ENCODE data around the gene PLPP3.
A peak's percentile ranks its signal among the peaks of the same experiment; 100 is the strongest.

PLPP3 gene

DNA sequence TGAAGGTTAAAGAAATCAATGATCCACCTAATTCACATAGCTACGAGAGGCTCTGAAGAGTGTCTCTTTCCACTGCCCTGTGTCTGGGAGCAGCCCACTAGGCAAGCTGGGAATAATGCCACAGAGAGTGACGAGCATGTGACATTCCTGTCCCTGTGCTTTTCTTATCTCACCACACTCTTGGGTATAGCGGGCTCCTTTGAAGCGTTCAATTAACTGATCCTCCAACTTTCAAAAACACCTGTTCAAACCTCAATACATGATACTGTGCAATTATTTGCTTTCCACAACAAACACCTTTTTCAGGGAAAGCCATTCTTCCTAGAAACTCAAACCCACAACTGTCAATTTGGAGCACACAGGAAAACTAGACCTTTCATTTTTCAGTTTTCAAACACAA is 43.4 kb downstream of the PLPP3 start:
- in situ Hi-C loops (cut with HindIII; ENCODE audit: low sequenced_read_pairs): no loop called here
- TF ChIP-seq, protein P1, sequence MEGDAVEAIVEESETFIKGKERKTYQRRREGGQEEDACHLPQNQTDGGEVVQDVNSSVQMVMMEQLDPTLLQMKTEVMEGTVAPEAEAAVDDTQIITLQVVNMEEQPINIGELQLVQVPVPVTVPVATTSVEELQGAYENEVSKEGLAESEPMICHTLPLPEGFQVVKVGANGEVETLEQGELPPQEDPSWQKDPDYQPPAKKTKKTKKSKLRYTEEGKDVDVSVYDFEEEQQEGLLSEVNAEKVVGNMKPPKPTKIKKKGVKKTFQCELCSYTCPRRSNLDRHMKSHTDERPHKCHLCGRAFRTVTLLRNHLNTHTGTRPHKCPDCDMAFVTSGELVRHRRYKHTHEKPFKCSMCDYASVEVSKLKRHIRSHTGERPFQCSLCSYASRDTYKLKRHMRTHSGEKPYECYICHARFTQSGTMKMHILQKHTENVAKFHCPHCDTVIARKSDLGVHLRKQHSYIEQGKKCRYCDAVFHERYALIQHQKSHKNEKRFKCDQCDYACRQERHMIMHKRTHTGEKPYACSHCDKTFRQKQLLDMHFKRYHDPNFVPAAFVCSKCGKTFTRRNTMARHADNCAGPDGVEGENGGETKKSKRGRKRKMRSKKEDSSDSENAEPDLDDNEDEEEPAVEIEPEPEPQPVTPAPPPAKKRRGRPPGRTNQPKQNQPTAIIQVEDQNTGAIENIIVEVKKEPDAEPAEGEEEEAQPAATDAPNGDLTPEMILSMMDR (IDR thresholded peaks at IDR 0.05; ENCODE audit: low read depth, low read length): no peak
- no peak overlapping the region for H3K4me3 ChIP-seq (ENCODE audit: low read depth, low read length)
- no peak for DNase-seq (ENCODE audit: low read depth, low spot score)

- TF ChIP-seq, protein P1 (IDR thresholded peaks at IDR 0.05; ENCODE audit: low read depth, low read length): no peak
- no peak for DNase-seq (ENCODE audit: low read depth, low spot score)
- in situ Hi-C loops (cut with HindIII; ENCODE audit: low sequenced_read_pairs): no loop called here
These were observed 44.0 kb downstream of the PLPP3 start for GRCh38 chr1:56535362-56535761.

DNA sequence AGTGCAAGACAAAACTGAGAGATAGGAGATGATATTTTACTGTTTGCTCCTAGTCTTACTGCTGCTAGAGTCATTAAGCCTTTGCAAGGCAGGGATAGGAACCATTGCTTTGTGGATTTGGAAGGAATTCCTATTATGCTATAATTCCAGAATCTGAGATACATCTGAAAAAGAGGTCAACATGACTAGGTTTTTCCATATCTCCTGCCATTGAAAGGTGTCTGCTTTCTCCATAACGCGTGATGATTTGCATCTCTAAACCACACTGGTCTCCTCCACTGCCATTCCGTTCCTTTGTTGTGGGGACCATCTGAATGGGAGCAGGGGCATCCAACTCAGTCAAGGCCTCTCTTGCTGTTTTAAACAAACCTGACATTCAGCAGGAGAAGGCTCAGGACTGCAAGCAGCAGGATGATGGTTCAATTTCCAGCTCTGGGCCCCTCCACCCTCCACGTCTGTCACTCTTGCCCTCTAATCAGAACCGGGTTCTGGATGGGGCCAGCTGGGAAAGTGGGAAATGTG is 45.2 kb downstream of the PLPP3 start:
- in situ Hi-C loops (cut with HindIII; ENCODE audit: low sequenced_read_pairs): no loop called here
- TF ChIP-seq, protein P1 (IDR thresholded peaks at IDR 0.05; ENCODE audit: low read depth, low read length): no peak
- no peak overlapping the region for H3K4me3 ChIP-seq (ENCODE audit: low read depth, low read length)
- no peak for DNase-seq (ENCODE audit: low read depth, low spot score)

More at GRCh38 chr1:56535362-56535761, 44.0 kb downstream of the PLPP3 start:
- no peak overlapping the region for H3K4me3 ChIP-seq (ENCODE audit: low read depth, low read length)

DNA sequence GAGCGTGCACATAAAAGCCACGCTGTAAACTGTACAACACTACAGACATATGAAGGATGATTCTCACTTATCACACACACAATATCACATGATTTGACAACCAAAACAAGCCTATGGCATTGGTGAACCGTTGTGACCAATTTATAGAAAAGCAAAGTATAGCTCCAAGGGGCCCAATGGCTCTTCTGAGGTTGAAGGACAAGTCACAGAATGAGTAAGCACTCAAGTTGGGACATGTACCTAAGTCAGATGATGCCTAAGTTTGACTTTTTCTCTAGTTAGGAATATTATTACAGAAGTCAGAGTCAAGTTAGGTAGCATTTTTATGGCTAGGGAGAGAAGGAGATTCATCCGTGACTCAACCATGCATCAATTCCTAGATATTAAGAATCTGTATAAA is 45.7 kb downstream of the PLPP3 start:
- TF ChIP-seq, protein P1 (IDR thresholded peaks at IDR 0.05; ENCODE audit: low read depth, low read length): no peak
- H3K4me3 ChIP-seq (ENCODE audit: low read depth, low read length): no peak overlapping the region
- no peak for DNase-seq (ENCODE audit: low read depth, low spot score)
- in situ Hi-C loops (cut with HindIII; ENCODE audit: low sequenced_read_pairs): no loop called here

GRCh38 chr1:56533197-56533596 is 46.2 kb downstream of the PLPP3 start:
- in situ Hi-C loops (cut with HindIII; ENCODE audit: low sequenced_read_pairs): no loop called here
- no peak overlapping the region for H3K4me3 ChIP-seq (ENCODE audit: low read depth, low read length)
- TF ChIP-seq, protein P1 (IDR thresholded peaks at IDR 0.05; ENCODE audit: low read depth, low read length): no peak
- no peak for DNase-seq (ENCODE audit: low read depth, low spot score)

- no peak overlapping the region for H3K4me3 ChIP-seq (ENCODE audit: low read depth, low read length)
- DNase-seq (ENCODE audit: low read depth, low spot score): peak; percentile 32
- in situ Hi-C loops (cut with HindIII; ENCODE audit: low sequenced_read_pairs): no loop called here
- TF ChIP-seq, protein P1 (IDR thresholded peaks at IDR 0.05; ENCODE audit: low read depth, low read length): no peak
These were observed 47.0 kb downstream of the PLPP3 start for GRCh38 chr1:56532350-56532683.
